CD1c-positive myeloid dendritic cell (primary cell): ENCODE results near the gene ATP2A3.

Source experiments
- DNase-seq: peaks from one replicate; pipeline ENCODE4 v3.0.0-alpha.2; 2016; ENCODE audit errors: extremely low spot score

ATP2A3 gene

GRCh38 chr17:3926860-3927627 lies 37.2 kb downstream of the ATP2A3 start:
- DNase-seq = no peak

DNA sequence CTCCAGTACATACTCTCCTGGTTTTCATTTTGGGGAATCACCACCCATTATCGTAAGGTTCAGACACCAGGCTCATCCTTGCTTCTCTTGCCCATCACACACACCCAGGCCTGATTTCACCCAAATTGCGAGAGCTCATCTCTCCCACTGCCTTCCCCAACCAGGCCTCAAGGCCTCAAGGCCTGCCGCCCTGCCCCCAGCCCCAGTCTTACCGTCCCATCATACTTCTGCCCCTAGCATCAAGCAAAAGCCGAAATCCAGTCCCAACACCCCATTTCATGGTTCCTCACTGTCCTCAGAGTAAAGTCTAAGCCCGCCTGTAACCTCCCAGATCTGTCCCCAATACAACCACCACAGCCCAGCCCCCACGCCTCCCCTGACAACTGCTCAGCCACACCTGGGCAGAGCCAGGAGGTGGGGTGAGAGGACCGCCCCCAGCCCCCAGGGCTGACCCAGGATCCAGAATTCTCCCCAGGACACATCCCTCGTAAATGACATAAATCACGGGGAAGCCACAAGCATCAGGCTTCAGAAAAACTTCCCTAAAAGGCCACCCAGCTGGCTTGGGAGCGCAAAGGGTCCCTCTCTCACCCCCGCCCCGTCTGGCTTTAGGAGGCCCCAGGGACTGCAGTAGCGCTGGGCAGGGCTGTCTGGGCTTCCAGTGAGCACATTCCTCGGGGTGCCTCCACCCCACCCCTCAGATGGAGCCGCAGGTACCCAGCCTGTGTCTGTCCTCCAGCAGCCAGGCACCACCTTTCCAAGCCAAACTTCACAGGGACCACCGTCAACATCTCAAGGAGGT lies 38.4 kb downstream of the ATP2A3 start:
- no peak for DNase-seq

- DNase-seq = no peak
Measured at GRCh38 chr17:3924512-3925350, 39.5 kb downstream of the ATP2A3 start.

GRCh38 chr17:3923466-3924190 lies 40.6 kb downstream of the ATP2A3 start:
- no peak for DNase-seq

DNA sequence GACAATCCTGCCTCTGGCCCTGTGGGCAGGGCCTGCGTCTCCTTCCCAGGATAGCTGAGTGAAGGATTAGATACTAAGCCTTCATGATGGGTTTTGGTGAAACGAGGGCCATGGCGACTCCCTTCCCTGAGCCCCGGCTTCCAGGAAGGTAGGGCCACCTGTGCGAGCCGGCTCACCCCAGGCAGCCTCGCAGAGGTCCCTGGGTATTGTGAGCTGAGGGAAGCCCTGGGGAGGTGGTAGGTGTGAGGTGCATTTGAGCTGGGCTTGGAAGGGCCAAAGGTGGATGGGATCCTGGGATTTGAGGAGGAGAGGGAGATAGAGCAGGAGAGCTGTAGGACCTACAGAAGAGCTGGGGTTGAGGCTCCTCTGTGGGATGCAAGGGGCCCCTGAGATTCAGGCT lies 41.5 kb downstream of the ATP2A3 start:
- DNase-seq = no peak

DNA sequence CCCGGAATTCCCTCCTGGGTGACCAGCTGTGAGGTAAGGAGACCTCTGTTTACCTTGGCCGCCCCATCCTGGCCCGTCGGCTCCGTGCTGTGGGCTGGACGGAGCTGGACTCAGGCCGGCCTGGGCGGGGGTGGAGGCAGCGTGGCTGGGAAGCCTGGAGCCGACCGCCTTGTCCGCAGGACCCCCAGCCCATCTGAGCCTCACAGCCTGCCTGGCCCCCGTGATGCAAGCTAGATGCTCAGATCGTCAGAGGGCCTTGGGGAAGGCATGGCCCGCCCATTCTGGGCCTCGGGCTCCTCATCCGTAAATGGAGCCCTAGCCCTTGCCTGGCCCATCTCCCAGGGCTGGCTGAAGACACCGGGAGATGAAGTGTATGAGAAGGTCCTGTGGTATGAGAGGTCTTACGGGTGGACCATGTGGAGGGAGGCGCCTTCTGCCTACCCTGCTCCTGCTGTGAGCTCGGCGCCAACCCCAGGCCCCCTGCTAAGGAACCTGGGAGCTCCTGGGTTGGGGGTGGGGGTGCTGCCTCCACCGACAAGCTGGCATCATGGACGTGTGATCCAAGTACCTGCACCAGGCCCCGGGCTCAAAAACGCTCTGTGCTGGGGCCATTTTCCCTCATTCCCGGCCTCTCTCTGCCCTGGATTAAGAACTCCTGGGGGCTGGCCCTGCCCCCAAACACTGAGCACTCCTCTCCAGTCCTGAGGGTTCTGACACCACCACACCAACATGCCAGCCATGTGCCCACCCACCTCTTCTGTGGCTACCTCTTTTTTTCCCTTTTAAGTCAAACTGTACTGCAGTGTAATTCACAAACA lies 42.5 kb downstream of the ATP2A3 start:
- no peak for DNase-seq

DNA sequence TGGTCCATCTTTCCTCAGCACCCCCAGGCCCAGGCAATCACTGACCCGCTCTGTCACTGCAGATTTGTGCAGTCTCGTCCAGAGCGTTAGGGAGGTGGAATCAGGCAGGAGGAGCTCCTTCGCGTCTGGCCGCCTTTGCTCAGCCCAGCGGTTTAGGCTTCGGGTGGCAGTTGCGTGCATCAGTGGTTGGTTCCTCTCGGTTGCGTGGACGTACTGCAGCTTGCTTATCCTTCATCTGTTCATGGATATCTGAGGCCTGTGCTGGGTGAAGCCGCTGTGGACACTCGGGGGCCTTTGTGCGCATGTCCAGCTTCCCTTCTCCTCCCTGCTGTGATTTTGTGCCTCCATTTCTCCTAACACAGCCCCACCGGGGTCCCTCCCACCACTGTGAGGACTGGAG lies 43.2 kb downstream of the ATP2A3 start:
- DNase-seq = no peak

DNA sequence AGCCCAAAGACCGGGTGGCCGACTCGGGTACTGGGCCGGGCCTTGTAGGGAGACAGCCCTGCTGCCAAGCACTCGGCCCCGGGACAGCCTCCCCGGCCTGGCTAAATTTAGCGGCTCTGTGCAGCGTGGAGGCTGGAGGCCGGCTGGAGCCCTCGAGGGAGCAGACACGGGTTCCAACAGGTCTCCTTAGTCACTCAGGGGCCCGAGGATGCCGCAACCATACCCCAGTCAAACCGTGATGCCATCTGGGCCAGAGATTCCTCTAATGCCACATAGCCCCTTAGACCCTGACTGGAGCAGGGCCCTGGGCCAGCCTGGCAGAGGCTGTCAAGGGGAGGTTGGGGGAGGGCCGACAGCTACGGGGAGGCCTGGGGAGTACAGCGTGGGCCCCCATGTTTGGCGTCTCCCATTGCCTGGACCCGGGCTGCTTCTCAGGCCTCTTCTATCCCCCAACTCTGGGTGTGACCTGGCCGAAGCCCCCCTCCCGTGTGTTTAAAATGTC lies 45.1 kb downstream of the ATP2A3 start:
- DNase-seq = no peak

DNA sequence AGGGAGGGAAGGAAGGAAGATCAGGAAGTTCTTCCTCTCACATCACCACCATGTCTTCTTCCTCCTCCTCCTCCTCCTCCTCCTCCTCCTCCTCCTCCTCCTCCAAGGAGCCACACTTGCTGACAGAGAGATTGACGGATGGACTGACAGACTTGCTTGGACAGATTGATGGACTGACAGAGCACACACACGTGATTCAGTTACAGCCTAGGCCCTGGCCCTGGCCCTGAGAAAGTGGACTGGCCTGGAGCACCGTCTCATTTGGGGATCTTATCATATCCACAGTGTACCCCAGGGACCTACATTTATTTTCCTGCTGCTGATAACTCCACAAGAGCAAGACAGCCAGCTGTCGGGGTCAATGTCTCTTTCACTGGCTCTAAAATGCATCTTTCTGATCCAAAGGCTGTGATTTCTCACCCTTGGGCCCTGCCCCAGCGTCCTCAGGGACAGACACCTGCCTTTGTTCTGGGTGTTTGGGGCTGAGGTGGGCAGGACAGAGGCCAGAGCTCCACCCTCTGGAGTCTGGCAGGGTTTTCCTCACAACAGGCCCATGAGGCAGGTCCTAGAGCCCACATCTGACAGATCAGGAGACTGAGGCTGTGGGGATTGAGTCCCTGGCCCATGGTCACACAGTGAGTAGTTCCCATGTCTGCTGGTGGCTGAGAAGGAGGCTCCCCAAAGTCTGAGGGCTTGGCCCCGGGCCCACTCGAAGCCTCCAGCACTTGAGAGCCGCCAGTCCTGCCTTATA lies 45.7 kb downstream of the ATP2A3 start:
- no peak for DNase-seq

- peak; percentile 28 for DNase-seq
Measured at GRCh38 chr17:3917391-3917931, 46.8 kb downstream of the ATP2A3 start.

- peak; percentile 33 for DNase-seq
Measured at GRCh38 chr17:3916825-3917224, 47.4 kb downstream of the ATP2A3 start.

- peak; percentile 74 for DNase-seq
Measured at GRCh38 chr17:3915995-3916696, 48.1 kb downstream of the ATP2A3 start, which contains the start of gene P2RX1. Gene P2RX1 (minus strand): TSS chr17:3916465. CDS start chr17:3916225, 240 bp downstream.

- DNase-seq = no peak
Measured at GRCh38 chr17:3915581-3915994, 48.6 kb downstream of the ATP2A3 start.

DNA sequence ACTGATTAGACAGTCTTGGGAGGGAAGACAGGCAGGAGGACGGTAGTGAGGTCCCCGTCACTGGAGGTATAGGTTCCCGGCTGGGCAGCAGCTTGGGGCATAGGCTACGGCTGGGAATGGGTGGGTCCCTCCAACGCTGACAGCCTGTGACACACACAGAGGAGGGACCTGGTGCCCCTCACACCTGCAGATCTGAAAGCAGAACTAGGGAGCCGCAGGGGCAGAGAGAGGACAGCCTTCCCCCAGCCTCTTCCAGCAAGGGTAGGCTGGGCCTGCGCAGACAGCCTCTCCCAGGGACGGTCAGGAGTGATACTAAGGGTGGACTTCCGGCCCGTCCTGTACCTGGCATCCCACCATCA lies 49.9 kb downstream of the ATP2A3 start:
- peak; percentile 48 for DNase-seq

- DNase-seq = peak; percentile 89
Measured at GRCh38 chr17:3913531-3914311, 50.5 kb downstream of the ATP2A3 start.

GRCh38 chr17:3912827-3913226 lies 51.4 kb downstream of the ATP2A3 start:
- DNase-seq = no peak

GRCh38 chr17:3911271-3912053 lies 52.8 kb downstream of the ATP2A3 start:
- peak; percentile 84 for DNase-seq
